HG02763 (cell line): ENCODE measurements around the gene NFE2L3.
"Not testable (repeated sequence)": the region's sequence is repeated elsewhere in the genome, so short reads cannot be mapped to it uniquely, and the experiment has no call there.

Experiments
- ATAC-seq: cut with Tn5 transposase; IDR thresholded peaks from one replicate; pipeline ENCODE4 v1.9.1; 2021; ENCODE audit warnings: mild to moderate bottlenecking, moderate library complexity; ENCODE audit not compliant: unreplicated experiment

The NFE2L3 gene

GRCh38 chr7:26185844-26186180, 33.8 kb downstream of the NFE2L3 start:
- ATAC-seq: no peak

GRCh38 chr7:26186364-26187311, 34.6 kb downstream of the NFE2L3 start:
- no peak for ATAC-seq

GRCh38 chr7:26187380-26188205, 35.6 kb downstream of the NFE2L3 start:
- ATAC-seq: no peak

GRCh38 chr7:26188206-26188956, 36.4 kb downstream of the NFE2L3 start:
- no peak for ATAC-seq

- ATAC-seq: no peak
These were observed 37.1 kb downstream of the NFE2L3 start for GRCh38 chr7:26188957-26189541.

- no peak for ATAC-seq
These were observed 37.7 kb downstream of the NFE2L3 start for GRCh38 chr7:26189697-26190096.

GRCh38 chr7:26190417-26190869, 38.4 kb downstream of the NFE2L3 start:
- ATAC-seq: no peak

- ATAC-seq: no peak
These were observed 39.4 kb downstream of the NFE2L3 start for GRCh38 chr7:26191233-26191973.

GRCh38 chr7:26191974-26192479, 40.0 kb downstream of the NFE2L3 start:
- no peak for ATAC-seq

- ATAC-seq: no peak
These were observed 40.6 kb downstream of the NFE2L3 start for GRCh38 chr7:26192485-26193087.

GRCh38 chr7:26193432-26194207, 41.6 kb downstream of the NFE2L3 start:
- ATAC-seq: no peak

- ATAC-seq: not testable (repeated sequence)
These were observed 42.8 kb downstream of the NFE2L3 start for GRCh38 chr7:26194764-26195163.

GRCh38 chr7:26195182-26195581, 43.2 kb downstream of the NFE2L3 start:
- ATAC-seq: no peak

GRCh38 chr7:26195867-26196657, 44.1 kb downstream of the NFE2L3 start:
- ATAC-seq: no peak

- no peak for ATAC-seq
These were observed 45.4 kb downstream of the NFE2L3 start for GRCh38 chr7:26197153-26198115.

GRCh38 chr7:26198133-26198780, 46.3 kb downstream of the NFE2L3 start:
- ATAC-seq: no peak
